SKM-1 treated with dmso at 0.1 percent for 144 hours (cell line): ENCODE data around the gene GAB1.
"Not testable (repeated sequence)": the region's sequence is repeated elsewhere in the genome, so short reads cannot be mapped to it uniquely, and the experiment has no call there.

ENCODE experiments used
- DNase-seq: peaks from one replicate; lab custom pipeline; 2025; ENCODE audit not compliant: unreplicated experiment; lab: John Stamatoyannopoulos, UW

The GAB1 gene

GRCh38 chr4:143337600-143338287, 1.1 kb downstream of the GAB1 start:
- DNase-seq = no peak

GRCh38 chr4:143338313-143338712, 1.6 kb downstream of the GAB1 start:
- no peak for DNase-seq

DNA sequence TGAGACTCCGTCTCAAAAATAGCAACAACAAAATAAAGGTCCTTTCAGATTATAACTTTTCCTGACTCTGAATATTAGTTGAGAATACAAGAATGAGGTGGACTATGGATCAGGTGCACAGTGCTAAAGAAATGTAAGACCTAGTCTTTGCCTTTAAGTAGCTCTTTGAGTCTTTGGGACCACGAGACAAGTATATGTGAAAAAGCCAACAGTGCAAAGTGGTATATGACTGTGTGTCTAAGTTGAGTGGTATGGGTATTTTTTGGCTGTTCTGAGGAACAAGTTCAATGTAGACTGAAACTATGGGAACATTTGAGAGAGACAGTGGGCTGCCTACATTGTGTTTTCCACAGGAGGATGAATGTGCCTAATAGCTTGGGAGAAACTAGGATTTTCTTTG, 2.8 kb downstream of the GAB1 start:
- no peak for DNase-seq

DNA sequence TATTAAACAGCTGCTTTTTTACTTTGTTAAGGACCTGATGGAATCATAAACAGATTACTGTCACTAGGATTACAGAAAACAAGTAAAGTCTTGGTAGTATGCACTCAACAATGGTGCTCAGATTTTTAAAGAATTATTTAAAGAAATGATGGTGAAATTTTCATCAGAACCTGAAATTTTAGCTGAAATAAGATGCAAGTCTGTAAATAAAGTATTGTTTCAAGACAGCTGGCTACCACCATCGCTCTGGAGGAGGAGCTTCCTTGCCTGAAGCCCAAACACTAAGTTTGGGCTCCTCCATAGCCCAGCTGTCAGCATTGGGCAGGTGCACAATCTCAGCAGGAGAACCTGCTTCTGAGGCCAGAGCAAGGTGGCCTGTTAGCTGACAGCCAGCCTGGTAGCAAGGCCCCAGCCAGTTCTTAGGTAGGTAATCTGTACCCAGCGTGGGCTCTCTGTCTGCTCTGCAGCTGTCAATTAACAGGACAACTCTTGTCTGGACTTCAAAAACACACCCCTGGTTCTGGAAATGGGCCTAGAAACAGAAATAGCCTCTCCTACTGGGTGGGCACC, 4.6 kb downstream of the GAB1 start:
- DNase-seq = no peak

DNA sequence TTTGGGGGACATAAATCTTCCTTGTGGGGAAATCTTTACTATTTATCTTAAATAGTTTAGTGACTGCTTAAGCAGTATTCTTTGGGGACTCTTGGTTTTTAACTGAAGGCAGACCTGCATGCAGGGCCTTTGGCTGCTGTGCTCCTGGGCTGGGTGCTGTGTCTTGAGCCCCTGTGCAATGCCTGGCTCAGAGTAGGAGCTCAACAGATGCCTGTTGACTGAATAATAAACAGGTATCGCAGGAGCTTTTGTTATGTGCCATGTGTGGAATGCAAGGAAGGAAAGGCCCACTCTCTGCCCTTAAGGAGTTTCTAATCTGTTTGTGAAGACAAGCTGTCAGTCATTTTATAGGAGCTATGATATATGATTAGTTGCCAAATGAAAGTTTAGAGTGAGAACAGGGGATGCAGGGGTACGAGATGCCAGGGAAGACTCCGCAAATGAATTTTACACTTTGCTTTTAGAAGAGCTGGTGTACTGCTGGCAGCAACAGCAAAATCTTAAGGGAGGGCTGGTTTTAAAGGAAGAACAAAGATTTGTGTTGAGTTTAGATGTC, 6.7 kb downstream of the GAB1 start:
- no peak for DNase-seq

DNA sequence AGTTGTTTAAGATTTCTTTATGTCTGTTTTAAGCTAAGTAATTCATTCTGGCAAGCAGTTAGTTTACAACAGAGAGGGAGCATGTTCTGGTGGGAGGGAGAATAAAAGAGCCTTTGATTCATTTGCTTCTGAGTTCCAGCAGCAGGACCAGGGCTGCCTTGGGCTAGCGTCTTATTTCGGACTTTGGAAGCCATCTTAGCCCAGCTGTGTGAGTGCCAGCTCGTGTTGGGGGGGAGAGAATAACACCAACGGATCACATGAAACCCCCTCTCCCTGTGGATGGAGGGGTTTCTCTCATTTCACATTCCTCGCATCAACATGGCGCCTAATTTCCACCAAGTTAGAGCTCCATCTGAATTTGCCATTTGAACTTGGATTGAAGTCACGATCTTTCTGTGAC, 7.4 kb downstream of the GAB1 start:
- no peak for DNase-seq

GRCh38 chr4:143344774-143345173, 8.1 kb downstream of the GAB1 start:
- no peak for DNase-seq

DNA sequence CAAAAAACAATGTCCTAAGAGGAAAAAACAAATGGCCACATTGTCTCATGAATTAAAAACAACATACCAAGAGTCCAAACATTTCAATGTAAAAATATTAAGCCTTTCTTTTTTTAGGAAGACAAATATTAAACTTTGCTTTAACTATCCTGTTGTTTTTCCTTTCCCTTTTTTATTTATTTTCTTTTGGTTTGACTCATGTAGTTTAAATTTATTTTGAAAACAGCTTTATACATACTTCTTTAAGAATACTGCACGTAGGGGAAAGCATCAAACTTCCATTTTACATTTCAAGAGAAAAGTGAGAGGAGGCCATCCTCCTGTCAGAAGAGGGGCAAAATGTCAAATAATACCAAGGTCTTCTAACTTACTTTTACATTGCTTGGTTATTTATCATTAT, 8.7 kb downstream of the GAB1 start:
- no peak for DNase-seq

- no peak for DNase-seq
These were observed 9.5 kb downstream of the GAB1 start for GRCh38 chr4:143346206-143346605.

- peak; percentile 13 for DNase-seq
These were observed 10.9 kb downstream of the GAB1 start for GRCh38 chr4:143347484-143348111.

GRCh38 chr4:143348233-143349077, 11.8 kb downstream of the GAB1 start:
- DNase-seq = no peak

DNA sequence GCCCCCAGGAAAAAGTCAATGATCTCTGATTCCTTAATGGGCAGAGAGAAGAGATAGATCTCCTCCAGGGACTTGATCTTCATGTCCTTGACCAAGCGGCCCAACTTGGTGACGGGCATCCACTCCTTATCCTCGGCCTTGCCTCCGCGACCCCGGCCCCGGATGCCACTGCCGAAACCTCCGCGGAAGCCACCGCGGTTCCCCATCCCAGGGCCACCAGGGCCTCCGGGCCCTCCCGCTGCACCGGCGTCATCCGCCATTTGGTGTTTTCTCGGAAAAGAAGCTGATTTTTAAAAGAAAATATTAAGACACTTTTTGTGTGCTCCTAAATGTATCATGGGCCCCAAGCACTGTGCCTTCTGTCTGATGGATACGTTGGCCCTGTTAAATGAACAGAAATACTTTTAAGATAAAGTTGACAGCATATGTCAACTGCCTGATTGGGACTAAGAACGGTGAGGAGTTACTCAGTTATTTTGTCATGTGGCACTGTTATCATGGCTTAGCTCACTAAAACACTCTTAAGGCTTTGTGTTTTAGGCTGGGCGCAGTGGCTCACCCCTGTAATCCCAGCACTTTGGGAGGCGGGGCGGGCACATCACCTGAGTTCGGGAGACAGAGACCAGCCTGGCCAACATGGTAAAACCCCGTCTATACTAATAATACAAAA, 13.3 kb downstream of the GAB1 start:
- not testable (repeated sequence) for DNase-seq

- DNase-seq = no peak
These were observed 14.5 kb downstream of the GAB1 start for GRCh38 chr4:143351149-143351691.

DNA sequence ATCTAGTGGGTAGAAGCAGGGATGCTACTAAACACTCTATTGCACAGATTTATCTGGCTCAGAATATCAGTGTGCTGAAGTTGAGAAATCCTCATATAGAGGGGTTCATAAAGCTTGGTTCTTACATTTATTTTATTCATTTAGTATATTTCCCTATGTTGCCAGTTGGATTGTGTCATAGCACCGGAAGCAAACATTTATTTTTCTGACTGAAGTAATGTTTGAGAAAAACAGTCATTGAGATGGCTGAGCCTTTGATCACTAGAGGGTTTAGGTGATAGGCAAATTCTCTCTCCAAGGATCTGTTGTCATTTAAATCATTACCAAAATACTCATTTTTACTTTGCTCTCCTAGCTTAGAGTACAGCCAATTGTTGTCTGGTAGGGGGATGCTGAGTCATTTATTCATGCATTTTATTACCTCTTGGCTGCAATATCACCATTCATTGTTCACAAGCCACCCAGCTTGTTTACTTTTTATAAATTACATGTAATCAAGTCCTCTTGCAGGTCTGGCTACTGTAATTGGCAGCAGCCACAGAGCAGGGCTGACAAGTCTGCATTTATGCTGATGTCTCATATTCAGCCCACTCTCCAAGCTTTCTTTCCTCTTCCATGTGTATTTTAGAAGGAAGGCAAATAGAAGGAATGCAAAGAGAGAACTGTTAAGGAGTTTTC, 15.2 kb downstream of the GAB1 start:
- no peak for DNase-seq

DNA sequence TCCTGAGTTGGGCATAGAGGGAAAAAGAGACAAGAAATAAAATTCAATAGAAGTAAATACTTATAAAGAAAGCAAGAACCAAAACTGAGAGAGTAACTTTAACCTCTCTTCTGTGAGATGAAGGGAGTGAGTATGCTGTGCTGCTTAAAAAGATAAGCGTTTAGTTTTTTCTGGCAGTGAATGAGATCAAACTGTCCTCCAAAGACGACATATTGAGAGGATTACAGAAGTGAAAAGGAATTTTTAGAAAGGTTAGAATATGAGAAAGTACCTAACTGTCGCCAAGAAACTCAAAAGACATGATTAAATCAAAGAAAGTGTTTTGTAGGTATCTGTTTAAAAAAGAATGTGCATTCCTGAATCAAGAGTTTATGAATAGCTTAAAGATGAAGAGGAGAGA, 16.0 kb downstream of the GAB1 start:
- DNase-seq = no peak

- no peak for DNase-seq
These were observed 17.1 kb downstream of the GAB1 start for GRCh38 chr4:143353797-143354196.

DNA sequence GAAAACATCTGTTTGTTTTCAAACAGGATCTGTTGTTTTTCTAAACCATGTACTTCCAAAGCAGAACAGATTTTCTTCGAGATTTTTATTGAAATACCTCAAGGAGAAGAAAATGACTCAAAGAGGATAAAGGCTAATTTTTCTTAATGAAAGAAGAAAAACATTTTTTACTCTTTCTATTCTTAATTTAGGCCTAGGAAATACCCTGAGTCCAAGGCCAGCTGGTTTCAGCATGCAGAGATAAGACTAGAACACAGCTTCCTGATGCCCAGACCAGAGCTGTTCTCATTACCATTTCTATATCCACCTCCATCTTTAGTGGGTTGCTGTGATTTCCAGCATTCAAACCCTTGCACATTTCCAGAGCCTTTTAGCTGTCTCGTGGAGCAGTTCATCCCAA, 18.3 kb downstream of the GAB1 start:
- DNase-seq = no peak

DNA sequence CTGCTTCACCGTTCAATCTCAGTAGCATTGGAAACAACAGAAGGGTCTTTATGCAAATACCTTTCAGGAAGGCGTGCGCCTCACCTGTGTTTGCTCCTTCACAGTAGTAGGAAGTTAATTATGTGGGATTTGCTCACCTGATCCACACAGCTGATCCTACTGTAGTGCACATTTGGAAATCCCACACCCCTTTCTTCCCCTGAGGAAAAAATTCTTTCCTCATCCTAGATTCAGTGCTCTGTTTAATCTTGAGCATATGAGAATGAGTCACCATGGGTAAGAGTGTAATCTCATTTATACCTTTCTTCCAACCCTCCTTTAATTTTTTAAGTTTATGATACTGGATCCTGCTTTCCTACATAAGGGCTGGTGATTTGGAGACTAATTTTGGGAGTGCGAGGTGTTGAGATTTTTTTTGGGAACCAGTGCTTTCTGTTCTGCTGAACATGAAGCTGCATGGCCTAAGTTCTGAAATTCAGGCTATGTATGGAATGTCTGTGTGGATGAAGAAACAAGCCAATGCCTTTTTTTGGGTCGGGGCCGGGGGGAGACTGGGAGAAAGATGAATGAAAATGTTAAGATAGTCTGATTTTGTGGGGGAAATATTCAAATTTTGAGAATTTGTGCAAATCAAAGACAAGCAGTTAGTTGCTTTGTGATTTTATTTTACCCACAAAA, 19.0 kb downstream of the GAB1 start:
- DNase-seq = no peak

DNA sequence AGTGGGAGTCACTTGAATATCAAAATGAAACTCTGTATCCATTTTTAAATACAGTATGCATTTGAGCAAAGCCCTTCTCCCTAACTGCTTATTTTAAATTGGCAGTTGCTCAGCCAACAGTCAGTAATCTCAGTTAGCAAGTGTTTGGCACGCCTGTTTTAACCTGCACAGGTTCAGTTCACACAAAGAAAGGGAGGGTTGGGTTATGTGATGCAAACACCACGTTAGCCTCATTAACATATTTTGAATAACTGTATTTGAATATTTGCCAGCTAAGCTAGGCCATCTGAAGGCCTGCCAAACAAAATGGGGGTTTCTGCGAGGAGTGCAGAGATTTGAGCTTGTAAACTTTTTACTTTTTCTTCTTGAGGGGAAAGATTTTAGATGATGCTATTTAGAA, 19.8 kb downstream of the GAB1 start:
- DNase-seq = no peak
